ENCODE data around the gene LILRA5. TPM values are rescaled to one million over a fixed set of nuclear protein-coding genes. Genes with fewer than 3 reads are reported as not detected.

Gene LILRA5
- total and polyA plus RNA-seq, 10 of the 15 experiments (the other 5 are each of a cell fraction or from before 2014, with no cell fraction given), result 0.05 to 1.2 (median 0.36) TPM; not detected in 4

GRCh38 chr19:54343868-54344267 lies 30.9 kb upstream of the LILRA5 start (continued):
- TF ChIP-seq, protein P1, sequence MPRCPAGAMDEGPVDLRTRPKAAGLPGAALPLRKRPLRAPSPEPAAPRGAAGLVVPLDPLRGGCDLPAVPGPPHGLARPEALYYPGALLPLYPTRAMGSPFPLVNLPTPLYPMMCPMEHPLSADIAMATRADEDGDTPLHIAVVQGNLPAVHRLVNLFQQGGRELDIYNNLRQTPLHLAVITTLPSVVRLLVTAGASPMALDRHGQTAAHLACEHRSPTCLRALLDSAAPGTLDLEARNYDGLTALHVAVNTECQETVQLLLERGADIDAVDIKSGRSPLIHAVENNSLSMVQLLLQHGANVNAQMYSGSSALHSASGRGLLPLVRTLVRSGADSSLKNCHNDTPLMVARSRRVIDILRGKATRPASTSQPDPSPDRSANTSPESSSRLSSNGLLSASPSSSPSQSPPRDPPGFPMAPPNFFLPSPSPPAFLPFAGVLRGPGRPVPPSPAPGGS (IDR thresholded peaks at IDR 0.05; ENCODE audit: borderline replicate concordance, insufficient read depth, low read depth, low read length, poor library complexity, severe bottlenecking), result no peak
- TF ChIP-seq, protein P2, sequence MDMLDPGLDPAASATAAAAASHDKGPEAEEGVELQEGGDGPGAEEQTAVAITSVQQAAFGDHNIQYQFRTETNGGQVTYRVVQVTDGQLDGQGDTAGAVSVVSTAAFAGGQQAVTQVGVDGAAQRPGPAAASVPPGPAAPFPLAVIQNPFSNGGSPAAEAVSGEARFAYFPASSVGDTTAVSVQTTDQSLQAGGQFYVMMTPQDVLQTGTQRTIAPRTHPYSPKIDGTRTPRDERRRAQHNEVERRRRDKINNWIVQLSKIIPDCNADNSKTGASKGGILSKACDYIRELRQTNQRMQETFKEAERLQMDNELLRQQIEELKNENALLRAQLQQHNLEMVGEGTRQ (IDR thresholded peaks at IDR 0.05; ENCODE audit: borderline replicate concordance, low read depth, low read length), result no peak
- no peak for TF ChIP-seq PAX8 (IDR thresholded peaks at IDR 0.05)
- TF ChIP-seq RFX5 (IDR thresholded peaks at IDR 0.05; ENCODE audit: low read depth, low read length), result no peak
- TF ChIP-seq PAX5 (IDR thresholded peaks at IDR 0.05; ENCODE audit: borderline replicate concordance, low read depth, low read length), result no peak
- TF ChIP-seq E2F8 (IDR thresholded peaks at IDR 0.05; ENCODE audit: low read depth, partially characterized antibody), result no peak
- no peak for TF ChIP-seq TAF1 (IDR thresholded peaks at IDR 0.05; ENCODE audit: borderline replicate concordance, low read depth, low read length)
- no peak for TF ChIP-seq MYB (IDR thresholded peaks at IDR 0.05; ENCODE audit: borderline replicate concordance, low read depth, low read length)
- no peak for TF ChIP-seq BMI1 (IDR thresholded peaks at IDR 0.05; ENCODE audit: borderline replicate concordance)
- no peak for TF ChIP-seq PML (IDR thresholded peaks at IDR 0.05; ENCODE audit: low read length)
- TF ChIP-seq, protein P3, sequence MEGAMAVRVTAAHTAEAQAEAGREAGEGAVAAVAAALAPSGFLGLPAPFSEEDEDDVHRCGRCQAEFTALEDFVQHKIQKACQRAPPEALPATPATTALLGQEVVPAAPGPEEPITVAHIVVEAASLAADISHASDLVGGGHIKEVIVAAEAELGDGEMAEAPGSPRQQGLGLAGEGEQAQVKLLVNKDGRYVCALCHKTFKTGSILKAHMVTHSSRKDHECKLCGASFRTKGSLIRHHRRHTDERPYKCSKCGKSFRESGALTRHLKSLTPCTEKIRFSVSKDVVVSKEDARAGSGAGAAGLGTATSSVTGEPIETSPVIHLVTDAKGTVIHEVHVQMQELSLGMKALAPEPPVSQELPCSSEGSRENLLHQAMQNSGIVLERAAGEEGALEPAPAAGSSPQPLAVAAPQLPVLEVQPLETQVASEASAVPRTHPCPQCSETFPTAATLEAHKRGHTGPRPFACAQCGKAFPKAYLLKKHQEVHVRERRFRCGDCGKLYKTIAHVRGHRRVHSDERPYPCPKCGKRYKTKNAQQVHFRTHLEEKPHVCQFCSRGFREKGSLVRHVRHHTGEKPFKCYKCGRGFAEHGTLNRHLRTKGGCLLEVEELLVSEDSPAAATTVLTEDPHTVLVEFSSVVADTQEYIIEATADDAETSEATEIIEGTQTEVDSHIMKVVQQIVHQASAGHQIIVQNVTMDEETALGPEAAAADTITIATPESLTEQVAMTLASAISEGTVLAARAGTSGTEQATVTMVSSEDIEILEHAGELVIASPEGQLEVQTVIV (IDR thresholded peaks at IDR 0.05; ENCODE audit: borderline replicate concordance, partially characterized antibody), result no peak
- TF ChIP-seq MXI1 (IDR thresholded peaks at IDR 0.05; ENCODE audit: low read depth, low read length), result no peak
